ENCODE data around the gene KIF5A. TPM values are rescaled to one million over a fixed set of nuclear protein-coding genes. Genes with fewer than 3 reads are reported as not detected.
"Not testable (repeated sequence)": the region's sequence is repeated elsewhere in the genome, so short reads cannot be mapped to it uniquely, and the experiment has no call there.

KIF5A gene
- total RNA-seq: 0.08 TPM
- long read RNA-seq: 0 reads

- ATAC-seq (ENCODE audit: poor library complexity): no peak
- intact Hi-C loops (cut with DNase I): no loop called here
- DNase-seq: no peak
Measured at GRCh38 chr12:57549909-57550640, at the start of gene KIF5A. Gene KIF5A (plus strand): TSS chr12:57550044. CDS start chr12:57550272, 228 bp downstream.

DNA sequence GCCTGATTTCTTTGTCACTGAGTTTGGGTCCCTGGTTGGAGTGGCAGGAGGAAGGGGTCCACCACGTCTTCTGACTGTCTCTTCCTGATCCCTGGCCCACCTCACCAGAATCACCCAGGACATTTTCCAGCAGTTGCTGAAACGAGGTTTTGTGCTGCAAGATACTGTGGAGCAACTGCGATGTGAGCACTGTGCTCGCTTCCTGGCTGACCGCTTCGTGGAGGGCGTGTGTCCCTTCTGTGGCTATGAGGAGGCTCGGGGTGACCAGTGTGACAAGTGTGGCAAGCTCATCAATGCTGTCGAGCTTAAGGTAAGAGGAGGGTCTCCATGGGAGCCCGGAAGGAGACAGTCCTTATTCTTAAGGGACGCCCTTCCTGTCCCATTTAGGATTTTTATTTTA lies 49.6 kb upstream of the KIF5A start:
- DNase-seq (no peak), ATAC-seq (ENCODE audit: poor library complexity) (no peak)
- intact Hi-C loops (cut with DNase I): no loop called here

DNA sequence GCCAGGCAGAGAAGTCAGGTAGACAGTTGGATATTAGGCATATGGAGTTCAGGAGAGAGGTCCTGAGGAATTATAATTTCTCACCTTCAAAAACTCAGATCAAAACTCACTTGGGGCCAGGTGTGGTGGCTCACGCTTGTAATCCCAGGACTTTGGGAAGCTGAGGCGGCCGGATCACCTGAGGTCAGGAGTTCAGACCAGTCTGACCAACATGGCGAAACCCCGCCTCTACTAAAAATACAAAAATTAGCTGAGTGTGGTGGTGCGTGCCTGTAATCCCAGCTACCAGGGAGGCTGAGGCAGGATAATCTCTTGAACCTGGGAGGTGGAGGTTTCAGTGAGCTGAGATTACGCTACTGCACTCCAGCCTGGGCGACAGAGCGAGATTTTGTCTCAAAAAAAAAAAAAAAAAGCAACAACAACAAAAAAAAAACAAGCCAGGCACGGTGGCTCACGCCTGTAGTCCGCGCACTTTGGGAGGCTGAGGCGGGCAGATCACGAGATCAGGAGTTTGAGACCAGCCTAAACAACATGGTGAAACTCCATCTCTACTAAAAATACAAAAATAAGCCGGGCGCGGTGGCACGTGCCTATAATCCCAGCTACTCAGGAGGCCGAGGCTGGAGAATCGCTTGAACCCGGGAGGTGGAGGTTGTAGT lies 47.4 kb upstream of the KIF5A start:
- DNase-seq; intact Hi-C loops (cut with DNase I); ATAC-seq (ENCODE audit: poor library complexity): not testable (repeated sequence)

DNA sequence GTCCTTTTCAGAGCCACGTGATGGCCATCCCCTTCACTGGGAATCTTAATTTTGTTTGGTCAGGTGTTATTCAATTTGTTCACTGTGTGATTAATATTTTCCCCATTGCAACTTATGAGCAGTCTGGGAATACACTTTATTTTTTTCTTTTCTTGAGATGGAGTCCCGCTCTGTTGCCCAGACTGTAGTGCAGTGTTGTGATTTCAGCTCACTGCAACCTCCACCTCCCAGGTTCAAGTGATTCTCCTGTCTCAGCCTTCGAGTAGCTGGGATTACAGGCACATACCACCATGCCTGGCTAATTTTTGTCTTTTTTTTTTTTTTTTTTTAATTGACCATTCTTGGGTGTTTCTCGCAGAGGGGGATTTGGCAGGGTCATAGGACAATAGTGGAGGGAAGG lies 43.3 kb upstream of the KIF5A start:
- DNase-seq; ATAC-seq (ENCODE audit: poor library complexity); intact Hi-C loops (cut with DNase I): not testable (repeated sequence)

DNA sequence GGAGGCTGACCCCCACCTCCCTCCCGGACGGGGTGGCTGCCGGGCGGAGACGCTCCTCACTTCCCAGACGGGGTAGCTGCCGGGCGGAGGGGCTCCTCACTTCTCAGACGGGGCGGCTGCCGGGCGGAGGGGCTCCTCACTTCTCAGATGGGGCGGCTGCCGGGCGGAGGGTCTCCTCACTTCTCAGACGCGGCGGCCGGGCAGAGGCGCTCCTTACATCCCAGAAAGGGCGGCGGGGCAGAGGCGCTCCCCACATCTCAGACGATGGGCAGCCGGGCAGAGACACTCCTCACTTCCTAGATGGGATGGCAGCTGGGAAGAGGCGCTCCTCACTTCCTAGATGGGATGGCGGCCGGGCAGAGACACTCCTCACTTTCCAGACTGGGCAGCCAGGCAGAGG lies 42.0 kb upstream of the KIF5A start:
- ATAC-seq (ENCODE audit: poor library complexity); intact Hi-C loops (cut with DNase I): not testable (repeated sequence)

GRCh38 chr12:57511161-57511560 lies 38.7 kb upstream of the KIF5A start:
- intact Hi-C loops (cut with DNase I): no loop called here
- no peak for DNase-seq
- no peak for ATAC-seq (ENCODE audit: poor library complexity)

More for the DNA sequence above, 42.0 kb upstream of the KIF5A start:
- not testable (repeated sequence) for DNase-seq

DNA sequence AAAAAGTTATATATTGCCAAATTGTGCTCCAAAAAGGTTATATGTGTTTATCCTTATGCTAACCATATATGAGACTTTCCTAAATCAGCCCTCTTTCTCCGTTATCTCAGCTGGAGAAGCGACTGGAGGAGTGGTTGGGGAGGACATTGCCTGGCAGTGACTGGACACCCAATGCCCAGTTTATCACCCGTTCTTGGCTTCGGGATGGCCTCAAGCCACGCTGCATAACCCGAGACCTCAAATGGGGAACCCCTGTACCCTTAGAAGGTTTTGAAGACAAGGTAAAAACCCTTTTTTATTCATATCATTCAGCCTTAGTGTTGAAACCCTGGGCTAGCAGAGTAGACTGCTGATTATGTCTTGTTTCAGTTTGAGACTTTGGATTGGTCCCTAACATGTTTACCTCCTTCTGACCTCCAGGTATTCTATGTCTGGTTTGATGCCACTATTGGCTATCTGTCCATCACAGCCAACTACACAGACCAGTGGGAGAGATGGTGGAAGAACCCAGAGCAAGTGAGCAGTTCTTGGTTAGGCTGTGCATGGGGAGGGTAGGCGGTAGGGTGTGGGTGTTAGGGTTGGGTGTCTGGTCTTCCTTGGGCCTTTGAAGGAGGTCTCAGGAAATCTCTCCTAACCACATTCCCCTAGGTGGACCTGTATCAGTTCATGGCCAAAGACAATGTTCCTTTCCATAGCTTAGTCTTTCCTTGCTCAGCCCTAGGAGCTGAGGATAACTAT lies 38.1 kb upstream of the KIF5A start:
- no peak for DNase-seq
- intact Hi-C loops (cut with DNase I): no loop called here
- ATAC-seq (ENCODE audit: poor library complexity): no peak

GRCh38 chr12:57512665-57513064 lies 37.2 kb upstream of the KIF5A start:
- DNase-seq: no peak
- no peak for ATAC-seq (ENCODE audit: poor library complexity)
- intact Hi-C loops (cut with DNase I): no loop called here

DNA sequence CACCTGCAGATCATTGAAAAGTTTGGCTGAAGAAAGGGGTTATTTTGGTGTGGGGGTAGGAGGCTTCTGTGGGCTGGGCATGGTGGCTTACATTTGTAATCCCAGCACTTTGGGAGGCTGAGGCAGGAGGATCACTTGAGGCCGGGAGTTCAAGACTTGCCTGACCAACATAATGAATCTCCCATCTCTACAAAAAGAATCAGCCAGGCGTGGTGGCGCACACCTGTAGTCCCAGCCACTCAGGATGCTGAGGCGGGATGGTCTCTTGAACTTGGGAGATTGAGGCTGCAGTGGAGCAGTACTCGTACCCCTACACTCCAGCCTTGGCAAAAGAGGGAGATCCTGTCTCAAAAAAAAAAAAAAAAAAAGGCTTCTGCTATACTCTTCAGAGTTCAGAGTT lies 36.6 kb upstream of the KIF5A start:
- DNase-seq (no peak), ATAC-seq (ENCODE audit: poor library complexity) (no peak)
- intact Hi-C loops (cut with DNase I): no loop called here

GRCh38 chr12:57513677-57514076 lies 36.2 kb upstream of the KIF5A start:
- ATAC-seq (ENCODE audit: poor library complexity); intact Hi-C loops (cut with DNase I): not testable (repeated sequence)

DNA sequence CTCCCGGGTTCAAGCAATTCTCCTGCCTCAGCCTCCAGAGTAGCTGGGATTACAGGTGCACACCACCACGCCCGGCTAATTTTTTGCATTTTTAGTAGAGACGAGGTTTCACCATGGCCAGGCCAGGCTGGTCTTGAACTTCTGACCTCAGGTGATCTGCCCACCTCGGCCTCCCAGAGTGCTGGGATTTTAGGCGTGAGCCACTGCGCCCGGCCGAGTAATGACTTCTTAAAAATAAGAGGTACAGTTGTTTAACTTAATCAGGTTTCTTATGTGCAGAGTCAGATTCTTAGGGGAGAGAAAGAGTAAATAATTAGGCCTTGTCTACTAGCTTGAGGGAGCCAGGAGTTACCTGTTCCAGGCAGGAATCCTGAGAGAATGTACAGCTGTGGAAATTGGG lies 35.6 kb upstream of the KIF5A start:
- ATAC-seq (ENCODE audit: poor library complexity); intact Hi-C loops (cut with DNase I); DNase-seq: not testable (repeated sequence)

More at GRCh38 chr12:57513677-57514076, 36.2 kb upstream of the KIF5A start:
- not testable (repeated sequence) for DNase-seq

GRCh38 chr12:57514720-57515407 lies 35.0 kb upstream of the KIF5A start:
- intact Hi-C loops (cut with DNase I): no loop called here
- DNase-seq: no peak
- ATAC-seq (ENCODE audit: poor library complexity): no peak

- DNase-seq: no peak
- intact Hi-C loops (cut with DNase I): no loop called here
- ATAC-seq (ENCODE audit: poor library complexity): no peak
Measured at GRCh38 chr12:57515408-57515933, 34.4 kb upstream of the KIF5A start.

DNA sequence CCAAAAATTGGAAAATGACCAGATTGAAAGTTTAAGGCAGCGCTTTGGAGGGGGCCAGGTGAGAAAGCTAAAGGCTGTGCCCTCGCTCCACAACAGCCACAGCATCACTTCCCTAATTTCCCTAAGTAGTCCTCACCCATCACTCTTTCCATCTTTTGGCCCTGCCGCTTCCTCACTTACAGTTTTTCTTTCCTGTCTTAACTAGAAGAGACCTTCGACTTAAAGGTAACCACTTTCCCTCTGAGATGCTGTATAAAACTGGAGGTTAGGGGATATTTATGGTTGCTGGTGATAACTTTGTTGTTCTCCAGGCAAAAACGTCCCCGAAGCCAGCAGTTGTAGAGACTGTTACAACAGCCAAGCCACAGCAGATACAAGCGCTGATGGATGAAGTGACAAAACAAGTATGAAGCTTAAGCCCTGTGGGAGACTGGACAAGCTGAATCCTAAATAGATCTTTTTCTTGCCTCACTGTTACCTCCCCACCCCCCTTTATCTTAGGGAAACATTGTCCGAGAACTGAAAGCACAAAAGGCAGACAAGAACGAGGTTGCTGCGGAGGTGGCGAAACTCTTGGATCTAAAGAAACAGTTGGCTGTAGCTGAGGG lies 33.8 kb upstream of the KIF5A start:
- ATAC-seq (ENCODE audit: poor library complexity): no peak
- no peak for DNase-seq
- intact Hi-C loops (cut with DNase I): no loop called here

- intact Hi-C loops (cut with DNase I): no loop called here
- ATAC-seq (ENCODE audit: poor library complexity) (no peak), DNase-seq (no peak)
Measured at GRCh38 chr12:57516617-57517153, 33.2 kb upstream of the KIF5A start.

DNA sequence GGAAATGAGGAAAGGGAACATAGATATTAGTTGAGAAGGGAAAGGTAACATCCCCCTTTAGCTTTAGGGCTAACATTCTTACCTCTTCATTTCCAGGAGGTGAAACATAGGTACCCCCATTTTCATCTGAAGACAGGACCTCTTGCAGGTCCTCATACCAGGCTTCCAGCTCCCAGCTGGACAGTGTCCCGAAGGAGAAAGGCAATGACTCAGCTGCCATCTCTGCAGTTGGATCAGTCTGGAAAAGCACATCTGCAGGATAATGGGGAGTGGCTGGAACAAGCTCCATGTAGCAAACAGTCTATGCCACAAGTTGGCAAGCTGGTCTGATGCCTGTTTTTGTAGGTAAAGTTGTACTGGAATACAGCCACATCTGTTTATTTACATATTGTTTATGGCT lies 32.7 kb upstream of the KIF5A start:
- ATAC-seq (ENCODE audit: poor library complexity) (no peak), DNase-seq (no peak)
- intact Hi-C loops (cut with DNase I): no loop called here

- intact Hi-C loops (cut with DNase I); ATAC-seq (ENCODE audit: poor library complexity); DNase-seq: not testable (repeated sequence)
Measured at GRCh38 chr12:57517718-57518117, 32.1 kb upstream of the KIF5A start.
